Measurements from ENCODE around the gene FXR2.
"Not testable (repeated sequence)": the region's sequence is repeated elsewhere in the genome, so short reads cannot be mapped to it uniquely, and the experiment has no call there.

Gene FXR2

DNA sequence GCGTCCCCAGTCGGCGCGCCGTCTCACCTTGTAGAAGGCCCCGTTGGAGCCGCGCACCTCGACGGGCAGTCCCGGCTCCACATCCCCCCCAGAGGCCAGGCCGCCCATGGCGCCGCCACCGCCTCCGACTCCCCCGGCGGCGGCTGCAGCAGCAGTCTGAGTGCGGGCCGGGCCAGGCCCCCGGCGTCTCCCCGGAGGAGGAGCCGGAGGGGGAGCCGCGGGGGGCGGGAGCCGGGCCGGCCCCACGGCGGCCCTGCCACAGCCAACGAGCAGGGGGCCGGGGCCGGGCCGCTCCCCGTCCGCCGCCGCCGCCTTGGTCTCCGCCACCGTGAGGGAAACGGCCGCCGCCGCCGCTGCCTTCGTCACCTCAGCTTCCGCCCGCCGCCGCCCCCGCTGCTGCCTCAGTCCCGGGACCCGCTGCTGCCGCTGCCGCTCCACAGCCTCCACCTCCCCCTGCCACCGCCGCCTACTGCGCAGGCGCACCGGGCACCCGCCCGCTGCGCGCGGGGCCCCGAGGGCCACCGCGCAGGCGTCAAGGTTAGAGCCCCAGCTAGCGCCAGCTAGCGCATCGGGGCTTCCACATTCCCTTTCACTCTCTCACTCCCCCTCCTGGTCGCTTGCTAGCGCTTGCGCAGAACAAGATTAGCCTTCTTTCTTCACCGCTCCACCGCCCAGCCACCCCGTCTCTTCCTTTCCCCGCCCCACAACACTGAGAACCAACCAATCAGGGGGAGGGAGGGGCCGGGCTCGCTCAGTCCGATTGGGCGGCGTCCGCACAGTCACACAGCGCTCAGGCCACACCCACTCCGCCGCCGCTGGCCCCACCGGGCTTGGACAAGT is at the start of gene FXR2:
FXR2 (minus strand) TSS at position 473 of the 840 bp plus-strand sequence; CDS start at position 108, 365 bp downstream.
- peak; percentile 100 for DNase-seq

GRCh38 chr17:7656958-7657609 is 42.4 kb upstream of the FXR2 start:
- no peak for DNase-seq

GRCh38 chr17:7655541-7655840 is 40.8 kb upstream of the FXR2 start:
- DNase-seq: no peak

GRCh38 chr17:7654832-7655540 is 40.3 kb upstream of the FXR2 start:
- no peak for DNase-seq

DNA sequence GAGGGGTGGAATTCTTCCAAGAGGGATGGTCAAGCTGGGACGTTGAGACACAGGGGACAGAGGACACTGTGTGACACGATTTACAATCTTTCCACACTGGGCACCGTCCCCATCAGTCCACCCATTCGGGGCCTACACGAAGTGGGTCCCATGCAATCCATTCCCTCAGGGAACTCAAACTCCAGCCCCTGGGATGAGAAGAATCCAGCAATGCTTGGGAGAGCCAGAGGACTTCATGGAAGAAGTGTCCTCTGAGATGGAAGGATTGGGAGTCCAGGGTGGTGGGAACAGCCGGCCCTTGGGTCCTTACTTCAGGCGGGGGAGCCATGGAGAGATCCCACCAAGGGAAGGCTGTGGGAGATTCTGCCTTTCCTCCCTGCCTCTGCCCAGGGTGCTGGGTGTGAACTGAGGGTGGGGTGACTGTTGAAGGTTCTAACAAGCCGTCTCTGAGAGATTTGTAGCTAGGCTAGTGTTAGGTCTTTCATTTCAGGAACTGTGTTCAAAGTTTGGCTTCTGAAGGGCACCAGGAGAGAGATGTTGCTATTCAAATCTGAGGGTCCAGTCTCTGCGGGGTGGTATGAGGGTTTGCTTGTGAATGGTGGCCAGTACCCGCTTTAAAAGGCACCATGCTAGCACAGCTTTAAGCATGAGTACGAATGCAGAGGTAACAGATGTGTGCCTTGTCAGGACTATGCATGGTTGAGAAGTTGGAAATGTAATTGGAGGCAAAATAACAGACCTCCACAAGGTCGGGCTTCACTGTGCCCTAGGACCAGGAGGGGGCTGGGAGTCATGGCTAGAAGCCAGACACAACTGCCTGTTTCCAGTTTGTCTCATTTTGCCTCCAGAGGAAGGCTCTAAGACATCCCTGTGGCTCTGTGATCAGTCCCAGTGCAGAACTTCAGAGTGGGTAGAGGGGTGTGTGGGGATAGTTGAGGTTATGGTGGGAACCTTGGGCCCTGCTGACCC is 38.0 kb upstream of the FXR2 start:
- DNase-seq: no peak

- DNase-seq: peak; percentile 35
Observed at GRCh38 chr17:7651665-7652387, 37.1 kb upstream of the FXR2 start.

DNA sequence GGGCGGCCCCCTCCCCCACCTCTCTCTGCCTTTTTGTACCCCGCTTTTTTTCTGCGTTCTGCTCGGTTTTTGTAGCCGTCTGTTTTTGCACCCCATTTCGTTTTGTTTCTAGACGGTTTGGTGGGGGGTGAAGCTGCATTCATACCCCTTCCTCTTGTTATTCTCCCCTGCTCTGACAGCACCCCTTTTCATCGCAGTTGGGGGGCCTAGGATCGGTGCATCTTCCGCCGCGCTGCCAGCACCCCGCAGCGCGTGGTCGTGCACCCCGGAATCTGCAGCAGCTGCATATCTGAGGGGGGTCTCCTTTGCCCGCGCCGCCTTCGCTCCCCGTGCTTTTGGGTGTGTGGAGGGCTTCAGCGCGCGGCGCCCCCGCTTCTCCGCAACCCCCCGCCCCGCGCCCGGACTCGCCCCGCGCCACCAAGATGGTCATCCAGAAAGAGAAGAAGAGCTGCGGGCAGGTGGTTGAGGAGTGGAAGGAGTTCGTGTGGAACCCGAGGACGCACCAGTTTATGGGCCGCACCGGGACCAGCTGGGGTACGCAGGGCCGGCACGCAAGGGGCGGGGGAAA is 36.5 kb upstream of the FXR2 start:
- no peak for DNase-seq

DNA sequence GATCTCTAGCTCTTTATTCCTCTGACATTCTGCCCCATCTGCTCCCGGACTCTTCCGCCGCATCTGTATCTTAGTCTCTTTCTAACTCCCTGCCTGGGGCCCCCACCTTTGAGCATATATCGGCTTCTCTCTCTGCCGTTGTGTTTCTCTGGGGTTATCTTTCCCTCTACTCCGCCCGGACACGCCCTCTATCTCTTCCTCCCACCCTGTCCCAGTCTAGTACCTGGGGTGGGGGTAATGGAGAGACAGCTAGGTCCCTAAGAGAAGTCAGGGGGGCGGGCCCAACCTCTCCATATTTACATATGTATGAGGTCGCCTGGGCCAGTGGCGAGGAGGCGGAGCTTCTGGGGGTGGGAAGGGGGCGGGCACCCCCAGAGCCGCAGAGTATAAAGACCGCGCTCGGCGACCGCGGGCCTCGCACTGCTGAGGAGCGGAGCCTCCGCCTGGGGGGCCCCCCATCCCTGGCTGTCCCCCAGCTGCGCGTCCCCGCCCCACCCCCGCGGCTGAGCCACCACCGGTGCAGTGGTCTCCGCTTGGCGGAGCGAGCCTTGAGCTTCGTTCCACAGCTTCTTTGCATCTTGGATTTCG is 35.9 kb upstream of the FXR2 start, which contains the start of gene ATP1B2:
ATP1B2 (plus strand) TSS at position 418 of the 588 bp plus-strand sequence. CDS start 593 bp downstream, outside the sequence.
- peak; percentile 93 for DNase-seq

DNA sequence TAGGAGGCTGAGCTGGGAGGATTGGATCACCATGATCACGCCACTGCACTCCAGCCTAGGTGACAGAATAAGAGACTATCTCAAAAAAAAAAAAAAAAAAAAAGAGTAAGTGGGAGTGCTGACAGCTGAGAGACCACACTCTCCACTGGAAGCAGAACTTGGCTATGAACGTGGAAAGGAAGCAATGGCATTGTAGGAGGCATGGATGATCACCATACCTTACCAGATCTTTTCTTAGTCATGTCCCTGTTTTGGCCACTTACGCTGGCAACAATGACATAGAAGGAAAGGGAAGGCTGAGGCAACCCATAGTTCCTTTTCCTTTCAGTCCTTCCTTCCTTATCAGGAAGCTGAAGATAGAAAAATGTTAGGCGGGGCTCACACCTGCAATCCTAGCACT is 32.3 kb upstream of the FXR2 start:
- no peak for DNase-seq

DNA sequence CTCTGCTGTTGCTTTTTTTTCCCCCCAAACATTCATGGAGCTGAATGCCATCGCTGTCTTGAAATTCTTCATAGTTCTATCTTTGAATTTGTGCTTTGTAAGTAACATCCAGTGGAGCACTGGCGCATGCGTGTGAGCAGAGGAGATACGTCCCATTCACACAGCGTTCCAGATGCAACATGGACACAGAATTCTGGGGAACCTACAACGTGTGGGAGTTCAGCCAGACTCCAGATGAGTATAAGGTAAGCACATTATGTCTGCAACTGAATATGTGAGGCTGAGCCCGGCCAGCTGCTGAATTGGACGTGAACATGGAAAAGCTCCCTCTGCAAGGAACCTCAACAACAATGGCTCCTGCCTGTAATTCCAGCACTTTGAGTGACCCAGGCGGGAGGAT is 31.8 kb upstream of the FXR2 start:
- no peak for DNase-seq

GRCh38 chr17:7644775-7645174 is 30.1 kb upstream of the FXR2 start:
- DNase-seq: no peak

DNA sequence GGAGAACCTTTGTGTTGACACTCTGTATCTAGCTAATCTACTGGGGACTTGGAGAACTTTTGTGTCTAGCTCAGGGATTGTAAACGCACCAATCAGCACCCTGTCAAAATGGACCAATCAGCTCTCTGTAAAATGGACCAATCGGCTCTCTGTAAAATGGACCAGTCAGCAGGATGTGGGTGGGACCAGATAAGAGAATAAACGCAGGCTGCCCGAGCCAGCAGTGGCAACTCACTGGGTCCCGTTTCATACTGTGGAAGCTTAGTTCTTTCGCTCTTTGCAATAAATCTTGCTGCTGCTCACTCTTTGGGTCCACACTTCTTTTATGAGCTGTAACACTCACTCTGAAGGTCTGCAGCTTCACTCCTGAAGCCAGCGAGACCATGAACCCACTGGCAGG is 26.9 kb upstream of the FXR2 start:
- DNase-seq: not testable (repeated sequence)

DNA sequence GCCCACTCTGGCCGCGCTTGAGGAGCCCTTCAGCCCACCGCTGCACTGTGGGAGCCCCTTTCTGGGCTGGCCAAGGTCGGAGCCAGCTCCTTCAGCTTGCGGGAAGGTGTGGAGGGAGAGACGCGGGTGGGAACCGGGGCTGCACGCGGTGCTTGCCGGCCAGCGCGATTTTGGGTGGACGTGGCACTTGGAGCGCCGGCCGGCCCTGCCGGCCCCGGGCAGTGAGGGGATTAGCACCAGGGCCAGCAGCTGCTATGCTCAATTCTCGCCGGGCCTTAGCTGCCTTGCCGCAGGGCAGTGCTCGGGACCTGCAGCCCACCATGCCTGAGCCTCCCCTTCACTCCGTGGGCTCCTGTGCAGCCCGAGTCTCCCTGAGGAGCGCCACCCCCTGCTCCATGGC is 26.1 kb upstream of the FXR2 start:
- no peak for DNase-seq

- no peak for DNase-seq
Observed at GRCh38 chr17:7636163-7636562, 21.5 kb upstream of the FXR2 start.

GRCh38 chr17:7634384-7634783 is 19.7 kb upstream of the FXR2 start:
- peak; percentile 55 for DNase-seq

DNA sequence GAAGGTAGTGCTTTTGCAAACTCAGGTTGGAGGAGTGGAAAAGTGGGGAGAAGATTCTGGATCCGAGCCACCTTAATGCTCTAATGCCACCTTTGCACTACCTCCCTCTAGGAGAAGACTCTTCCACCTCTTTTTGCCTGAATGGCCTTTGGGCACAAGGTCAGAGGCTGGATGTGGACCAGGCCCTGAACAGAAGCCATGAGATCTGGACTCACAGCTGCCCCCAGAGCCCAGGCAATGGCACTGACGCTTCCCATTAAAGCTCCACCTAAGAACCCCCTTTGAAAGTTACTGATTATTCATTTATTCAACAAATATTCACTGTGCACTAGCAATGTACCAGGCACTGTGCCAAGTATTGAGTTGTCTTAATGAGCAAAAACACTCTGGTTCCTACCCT is 18.4 kb upstream of the FXR2 start:
- DNase-seq: no peak

GRCh38 chr17:7632492-7632894 is 17.8 kb upstream of the FXR2 start:
- DNase-seq: peak; percentile 32

DNA sequence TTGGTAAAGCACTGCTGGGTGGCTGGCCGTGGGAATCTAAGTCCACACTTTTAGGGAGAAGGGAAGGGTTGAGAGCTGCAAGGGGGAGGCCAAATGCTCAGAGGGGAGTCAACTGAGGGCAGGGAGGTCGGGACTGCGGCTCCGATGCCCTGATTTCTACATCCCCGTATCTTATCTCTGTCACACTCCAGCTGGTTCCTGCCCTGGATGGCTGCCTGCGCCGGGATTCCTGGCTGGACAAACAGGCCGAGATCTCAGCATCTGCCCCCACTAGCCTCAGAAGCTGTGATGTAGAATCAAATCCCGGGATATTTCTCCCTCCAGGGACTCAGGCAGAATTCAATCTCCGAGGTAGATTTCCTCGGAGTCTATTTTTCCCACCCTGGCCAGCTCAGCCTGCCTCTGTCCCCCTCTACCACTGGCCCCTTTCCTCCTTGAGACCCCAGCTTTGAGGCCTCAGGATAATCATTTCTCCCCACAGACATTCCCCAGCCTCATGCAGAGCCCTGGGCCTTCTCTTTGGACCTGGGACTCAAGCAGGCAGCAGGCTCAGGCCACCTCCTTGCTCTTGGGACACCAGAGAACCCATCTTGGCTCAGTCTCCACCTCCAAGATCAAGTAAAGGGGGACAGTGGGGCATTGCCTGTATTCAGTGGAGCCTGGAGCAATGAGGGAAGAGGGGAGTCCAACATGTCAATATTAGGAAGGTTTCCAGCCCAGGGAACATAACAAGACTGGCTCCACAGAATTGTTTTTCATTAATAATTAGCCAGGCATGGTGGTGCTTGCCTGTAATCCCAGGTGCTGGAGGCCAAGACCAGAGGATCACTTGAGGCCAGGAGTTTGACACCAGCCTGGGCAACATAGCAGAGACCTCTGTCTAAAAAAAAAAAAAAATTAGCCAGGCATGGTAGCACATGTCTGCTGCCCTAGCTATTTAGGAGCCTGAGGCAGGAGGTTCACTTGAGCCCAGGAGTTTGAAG is 17.0 kb upstream of the FXR2 start:
- no peak for DNase-seq

- DNase-seq: no peak
Observed at GRCh38 chr17:7629939-7630571, 15.4 kb upstream of the FXR2 start, which contains the start of gene SHBG. Gene SHBG (plus strand): TSS chr17:7630135. CDS start chr17:7630173, 38 bp downstream.

All from NCI-H146 (cell line).